Smooth muscle cell (in vitro differentiated cells): Measurements from ENCODE around the gene TSSK6. TPM values are rescaled to one million over a fixed set of nuclear protein-coding genes. Genes with fewer than 3 reads are reported as not detected.

Experiments
- DNase-seq: peaks from one replicate; lab custom pipeline; 2025; ENCODE audit not compliant: unreplicated experiment; lab: John Stamatoyannopoulos, UW
- H2AFZ ChIP-seq: fragments of 200-600 bp; sonication (generic); 2 replicates; pipeline ENCODE4 v1.6.0; 2016; ENCODE audit warnings: antibody characterized with exemption, low read depth, mild to moderate bottlenecking
- H3F3A ChIP-seq: fragments of 200-600 bp; sonication (generic); 2 replicates; pipeline ENCODE4 v1.6.0; 2017; ENCODE audit warnings: antibody characterized with exemption, low read depth
- H3K27ac ChIP-seq: fragments of 200-600 bp; sonication (generic); 2 replicates; pipeline ENCODE4 v1.5.1; 2016; ENCODE audit warnings: low read depth, mild to moderate bottlenecking
- H3K27me3 ChIP-seq: fragments of 200-600 bp; sonication (generic); 2 replicates; pipeline ENCODE4 v1.6.1; 2016; ENCODE audit warnings: low read depth, mild to moderate bottlenecking
- H3K36me3 ChIP-seq: fragments of 200-600 bp; sonication (generic); 2 replicates; pipeline ENCODE4 v1.5.1; 2016; ENCODE audit warnings: low read depth
- H3K4me1 ChIP-seq: fragments of 200-600 bp; sonication (generic); 2 replicates; pipeline ENCODE4 v1.5.1; 2016; ENCODE audit warnings: low read depth
- H3K4me2 ChIP-seq: fragments of 200-600 bp; sonication (generic); 2 replicates; pipeline ENCODE4 v1.6.0; 2016; ENCODE audit warnings: mild to moderate bottlenecking
- H3K4me3 ChIP-seq: fragments of 200-600 bp; sonication (generic); 2 replicates; pipeline ENCODE4 v1.5.1; 2016; ENCODE audit warnings: mild to moderate bottlenecking
- H3K79me2 ChIP-seq: fragments of 200-600 bp; sonication (generic); 2 replicates; pipeline ENCODE4 v1.6.0; 2016; ENCODE audit warnings: low read depth, mild to moderate bottlenecking
- H3K9ac ChIP-seq: fragments of 200-600 bp; sonication (generic); 2 replicates; pipeline ENCODE4 v1.6.0; 2016; ENCODE audit warnings: low read depth
- H3K9me3 ChIP-seq: fragments of 200-600 bp; sonication (generic); replicated peaks from 2 replicates; pipeline ENCODE4 v1.5.1; 2016; ENCODE audit warnings: low read depth
- H4K20me1 ChIP-seq: fragments of 200-600 bp; sonication (generic); 2 replicates; pipeline ENCODE4 v1.6.0; 2016; ENCODE audit warnings: low read depth
- CTCF ChIP-seq: fragments of 200-600 bp; sonication (generic); IDR thresholded peaks from 2 replicates; pipeline ENCODE4 v1.5.1; 2017; ENCODE audit warnings: borderline replicate concordance, mild to moderate bottlenecking, antibody characterized with exemption; ENCODE audit not compliant: insufficient read depth, poor library complexity, severe bottlenecking
- WGBS: methylation state at CpG from one replicate; pipeline ENCODE4 v1.1.7; 2016; ENCODE audit warnings: low lambda C conversion rate; 5-methylcytosine and 5-hydroxymethylcytosine counted together
- polyA plus RNA-seq: library from polyadenylated mRNA; unstranded; fragments of >200 nt; fragmentation: Nextera tagmentation; extraction: Ambion mirVana; gene quantifications from 2 replicates; pipeline ENCODE4 v1.2.1, GENCODE V29; 2016
- total RNA-seq: library from RNA; depleted of rRNA; stranded (reverse); fragments of >200 nt; gene quantifications from 2 replicates; pipeline ENCODE4 v1.2.3, GENCODE V29; 2014

TSSK6 gene
- total and polyA plus RNA-seq, 2 experiments from 2014 or later: 0.49 to 1.3 TPM

- Histone ChIP-seq H3F3A (peaks cover 23% of the 10 kb centered on the region), H3K4me3 (no peak overlapping the region), H3K4me1 (peaks cover 20% of the 10 kb centered on the region), H4K20me1 (peaks cover 36% of the 10 kb centered on the region), H2AFZ (no peak overlapping the region), H3K9ac (no peak overlapping the region), H3K36me3 (no peaks in the 10 kb centered on the region), H3K79me2 (peaks cover 26% of the 10 kb centered on the region), H3K4me2 (peak overlapping the region; percentile 51), H3K9me3 (no peaks in the 10 kb centered on the region), H3K27ac (peak overlapping the region; percentile 81), H3K27me3 (no peaks in the 10 kb centered on the region)
- no peak for TF ChIP-seq CTCF
- DNase-seq: no peak
- WGBS: 80% methylated on average over 9 of the region's 9 CpGs
Measured at GRCh38 chr19:19489804-19490204, 25.5 kb downstream of the TSSK6 start.

GRCh38 chr19:19488875-19489690 lies 26.3 kb downstream of the TSSK6 start:
- Histone ChIP-seq H3K4me2 (peak overlapping the region; percentile 51), H4K20me1 (peaks cover 35% of the 10 kb centered on the region), H2AFZ (no peak overlapping the region), H3K4me1 (peaks cover 20% of the 10 kb centered on the region), H3K36me3 (no peaks in the 10 kb centered on the region), H3K9ac (peak overlapping the region; percentile 61), H3K4me3 (no peak overlapping the region), H3K79me2 (peaks cover 27% of the 10 kb centered on the region), H3F3A (peaks cover 26% of the 10 kb centered on the region), H3K27me3 (no peaks in the 10 kb centered on the region), H3K27ac (peak overlapping the region; percentile 81), H3K9me3 (no peaks in the 10 kb centered on the region)
- no peak for DNase-seq
- WGBS: 39% methylated on average over 14 of the region's 14 CpGs
- no peak for TF ChIP-seq CTCF

- H3F3A ChIP-seq: peaks cover 26% of the 10 kb centered on the region
- peaks cover 33% of the 10 kb centered on the region for H4K20me1 ChIP-seq
- H3K27me3 ChIP-seq: no peaks in the 10 kb centered on the region
- peak overlapping the region; percentile 61 for H3K9ac ChIP-seq
- H3K9me3 ChIP-seq: no peaks in the 10 kb centered on the region
- H2AFZ ChIP-seq: no peak overlapping the region
- peaks cover 31% of the 10 kb centered on the region for H3K79me2 ChIP-seq
- no peak for DNase-seq
- H3K4me1 ChIP-seq: peaks cover 20% of the 10 kb centered on the region
- H3K36me3 ChIP-seq: no peaks in the 10 kb centered on the region
- H3K4me3 ChIP-seq: no peak overlapping the region
- peak overlapping the region; percentile 51 for H3K4me2 ChIP-seq
- no peak for TF ChIP-seq CTCF
- H3K27ac ChIP-seq: peak overlapping the region; percentile 81
- WGBS: 62% methylated on average over 20 of the region's 20 CpGs
Measured at GRCh38 chr19:19487950-19488874, 27.1 kb downstream of the TSSK6 start.
